ENCODE data around the gene LGALS3BP. TPM values are rescaled to one million over a fixed set of nuclear protein-coding genes. Genes with fewer than 3 reads are reported as not detected.

Gene LGALS3BP, protein sequence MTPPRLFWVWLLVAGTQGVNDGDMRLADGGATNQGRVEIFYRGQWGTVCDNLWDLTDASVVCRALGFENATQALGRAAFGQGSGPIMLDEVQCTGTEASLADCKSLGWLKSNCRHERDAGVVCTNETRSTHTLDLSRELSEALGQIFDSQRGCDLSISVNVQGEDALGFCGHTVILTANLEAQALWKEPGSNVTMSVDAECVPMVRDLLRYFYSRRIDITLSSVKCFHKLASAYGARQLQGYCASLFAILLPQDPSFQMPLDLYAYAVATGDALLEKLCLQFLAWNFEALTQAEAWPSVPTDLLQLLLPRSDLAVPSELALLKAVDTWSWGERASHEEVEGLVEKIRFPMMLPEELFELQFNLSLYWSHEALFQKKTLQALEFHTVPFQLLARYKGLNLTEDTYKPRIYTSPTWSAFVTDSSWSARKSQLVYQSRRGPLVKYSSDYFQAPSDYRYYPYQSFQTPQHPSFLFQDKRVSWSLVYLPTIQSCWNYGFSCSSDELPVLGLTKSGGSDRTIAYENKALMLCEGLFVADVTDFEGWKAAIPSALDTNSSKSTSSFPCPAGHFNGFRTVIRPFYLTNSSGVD
- 373 to 393 TPM (median 375 TPM) in 3 replicates for total RNA-seq

DNA sequence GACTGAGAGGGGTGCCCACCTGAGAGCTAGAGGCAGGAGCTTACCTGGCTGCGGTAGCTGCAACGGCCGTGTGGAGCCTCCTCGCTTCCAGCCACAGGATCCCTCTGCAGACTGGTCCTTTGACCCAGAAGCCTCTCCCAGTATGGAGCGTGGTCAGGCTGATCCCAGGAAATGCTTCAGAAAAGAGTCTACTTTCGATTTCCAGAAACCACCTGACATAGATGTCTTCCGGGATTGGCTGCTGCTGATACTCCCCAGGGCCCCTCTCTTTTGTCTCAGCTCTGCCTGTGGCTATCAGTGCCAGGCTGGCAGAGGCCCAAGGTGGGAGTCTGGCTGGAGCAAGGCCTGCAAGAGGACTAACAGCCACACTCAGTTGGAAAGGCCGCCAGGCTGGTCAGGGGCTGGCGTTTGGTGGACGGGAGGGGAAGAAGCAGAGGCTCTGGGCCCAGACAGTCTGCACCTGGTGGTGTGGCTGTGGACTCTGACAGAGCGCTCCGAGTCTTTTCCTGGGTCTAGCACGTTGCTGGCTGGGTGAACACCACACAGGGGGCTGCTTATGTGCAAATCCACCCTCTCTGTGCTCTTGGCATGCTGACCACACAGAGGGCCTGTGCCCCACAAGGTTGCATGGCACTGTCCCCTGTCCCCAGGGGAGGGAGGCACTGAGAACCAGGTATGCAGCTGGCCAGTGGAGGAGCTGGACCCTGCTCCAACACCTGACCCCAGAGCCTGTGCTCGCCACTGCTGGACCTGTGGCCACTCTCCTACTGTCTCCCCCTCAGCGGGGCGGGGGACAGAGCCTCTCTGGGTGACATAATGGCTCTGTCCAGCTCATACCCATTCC, at the start of gene LGALS3BP:
Gene LGALS3BP, minus strand, starts transcription at position 144 of the 844 bp plus-strand sequence. CDS start 2,732 bp downstream, outside the sequence.
- peak within 1 kb of the TSS; percentile 92 for H3K27ac Mint-ChIP-seq
- no peaks in the 10 kb centered on the region for H3K27me3 Mint-ChIP-seq (ENCODE audit: low read depth)
- TF ChIP-seq, protein P1, sequence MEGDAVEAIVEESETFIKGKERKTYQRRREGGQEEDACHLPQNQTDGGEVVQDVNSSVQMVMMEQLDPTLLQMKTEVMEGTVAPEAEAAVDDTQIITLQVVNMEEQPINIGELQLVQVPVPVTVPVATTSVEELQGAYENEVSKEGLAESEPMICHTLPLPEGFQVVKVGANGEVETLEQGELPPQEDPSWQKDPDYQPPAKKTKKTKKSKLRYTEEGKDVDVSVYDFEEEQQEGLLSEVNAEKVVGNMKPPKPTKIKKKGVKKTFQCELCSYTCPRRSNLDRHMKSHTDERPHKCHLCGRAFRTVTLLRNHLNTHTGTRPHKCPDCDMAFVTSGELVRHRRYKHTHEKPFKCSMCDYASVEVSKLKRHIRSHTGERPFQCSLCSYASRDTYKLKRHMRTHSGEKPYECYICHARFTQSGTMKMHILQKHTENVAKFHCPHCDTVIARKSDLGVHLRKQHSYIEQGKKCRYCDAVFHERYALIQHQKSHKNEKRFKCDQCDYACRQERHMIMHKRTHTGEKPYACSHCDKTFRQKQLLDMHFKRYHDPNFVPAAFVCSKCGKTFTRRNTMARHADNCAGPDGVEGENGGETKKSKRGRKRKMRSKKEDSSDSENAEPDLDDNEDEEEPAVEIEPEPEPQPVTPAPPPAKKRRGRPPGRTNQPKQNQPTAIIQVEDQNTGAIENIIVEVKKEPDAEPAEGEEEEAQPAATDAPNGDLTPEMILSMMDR (IDR thresholded peaks at IDR 0.05; ENCODE audit: unreplicated experiment): no peak
- no peaks in the 10 kb centered on the region for H3K36me3 Mint-ChIP-seq
- peaks cover 39% of the 10 kb centered on the region for H3K4me1 Mint-ChIP-seq
- H3K9me3 Mint-ChIP-seq: no peaks in the 10 kb centered on the region
- peak within 1 kb of the TSS; percentile 54 for H3K4me3 Mint-ChIP-seq
- DNase-seq (ENCODE audit: low spot score in 2 of 2, unreplicated experiment in 2 of 2): peak in 1 of 2 experiments; percentile 73

DNA sequence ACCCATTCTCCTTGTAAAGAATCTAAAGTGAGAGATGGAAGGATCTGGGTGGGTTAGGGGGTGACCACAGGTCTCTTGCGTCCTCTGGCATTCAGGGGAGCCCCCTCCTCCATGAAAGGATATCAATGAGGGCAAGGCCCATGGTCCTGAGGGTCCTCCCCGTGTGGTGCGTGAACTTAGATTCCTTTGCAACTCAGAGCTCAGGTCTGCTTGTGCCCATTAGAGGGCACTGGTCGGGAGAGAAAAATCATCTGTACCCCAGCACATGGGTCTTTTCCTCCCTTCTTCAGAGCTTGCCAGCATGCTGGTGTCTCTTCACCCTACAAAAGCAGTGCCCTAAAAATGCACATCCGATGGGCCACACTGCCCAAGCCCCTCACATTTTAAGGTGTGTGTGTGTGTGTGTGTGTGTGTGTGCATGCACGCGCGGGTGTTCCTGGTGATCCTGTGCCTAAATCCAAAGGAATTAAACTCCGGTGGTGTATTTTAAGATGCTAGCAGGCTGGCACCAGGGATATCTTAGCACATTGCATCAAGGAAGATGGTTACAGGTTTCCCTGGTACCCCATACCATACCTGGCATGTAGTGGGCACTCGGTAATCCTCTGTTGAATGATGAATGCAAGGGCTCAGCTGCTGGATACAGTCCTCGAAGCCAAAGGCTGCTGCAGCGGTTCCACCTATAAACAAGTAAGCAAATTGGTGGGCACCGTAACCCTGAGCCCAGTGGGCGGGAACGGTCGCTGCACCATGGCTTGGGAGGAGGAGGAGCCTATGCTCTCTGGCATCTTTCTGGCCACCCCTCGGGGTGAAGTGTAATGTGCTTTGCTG, 49.0 kb upstream of the LGALS3BP start:
- no peak for DNase-seq (ENCODE audit: low spot score in 2 of 2, unreplicated experiment in 2 of 2)
- TF ChIP-seq, protein P1 (IDR thresholded peaks at IDR 0.05; ENCODE audit: unreplicated experiment): no peak
- no peak overlapping the region for H3K4me3 Mint-ChIP-seq
- H3K9me3 Mint-ChIP-seq: no peaks in the 10 kb centered on the region
- H3K27ac Mint-ChIP-seq: no peak overlapping the region
- no peaks in the 10 kb centered on the region for H3K36me3 Mint-ChIP-seq
- H3K27me3 Mint-ChIP-seq (ENCODE audit: low read depth): peaks cover 14% of the 10 kb centered on the region
- peaks cover 36% of the 10 kb centered on the region for H3K4me1 Mint-ChIP-seq

DNA sequence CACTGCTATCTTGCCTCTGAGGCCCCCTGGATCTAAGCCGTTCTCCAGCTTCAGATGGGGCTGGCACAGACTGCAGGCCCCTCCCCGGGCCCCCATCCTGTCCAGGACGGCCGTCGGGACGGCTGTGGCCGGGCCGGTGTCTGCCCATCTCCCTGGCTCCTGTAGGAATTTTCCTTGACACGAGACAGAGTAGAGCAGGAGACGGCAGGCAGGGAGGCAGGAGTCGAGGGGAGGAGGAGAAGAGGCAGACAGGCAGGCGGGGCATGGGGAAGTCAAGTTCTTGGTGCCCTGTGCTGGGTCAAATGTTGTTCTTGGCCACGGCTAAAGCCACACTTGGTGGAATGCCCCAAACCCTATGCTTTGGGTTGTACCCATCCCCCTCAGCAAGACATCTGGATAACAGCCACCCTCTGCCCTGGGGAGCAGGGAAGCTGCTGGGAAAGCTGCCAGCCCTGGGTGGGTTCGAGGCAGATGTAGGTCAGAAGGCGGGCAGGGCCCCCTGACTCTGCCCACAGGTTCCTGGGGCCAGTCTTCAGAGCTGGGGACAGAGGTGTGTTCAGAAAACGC, 48.3 kb upstream of the LGALS3BP start:
- Mint-ChIP-seq H3K36me3 (no peaks in the 10 kb centered on the region), H3K4me1 (peaks cover 40% of the 10 kb centered on the region), H3K9me3 (no peaks in the 10 kb centered on the region), H3K4me3 (no peak overlapping the region), H3K27ac (no peak overlapping the region), H3K27me3 (ENCODE audit: low read depth) (peaks cover 14% of the 10 kb centered on the region)
- no peak for DNase-seq (ENCODE audit: low spot score in 2 of 2, unreplicated experiment in 2 of 2)
- TF ChIP-seq, protein P1 (IDR thresholded peaks at IDR 0.05; ENCODE audit: unreplicated experiment): no peak

DNA sequence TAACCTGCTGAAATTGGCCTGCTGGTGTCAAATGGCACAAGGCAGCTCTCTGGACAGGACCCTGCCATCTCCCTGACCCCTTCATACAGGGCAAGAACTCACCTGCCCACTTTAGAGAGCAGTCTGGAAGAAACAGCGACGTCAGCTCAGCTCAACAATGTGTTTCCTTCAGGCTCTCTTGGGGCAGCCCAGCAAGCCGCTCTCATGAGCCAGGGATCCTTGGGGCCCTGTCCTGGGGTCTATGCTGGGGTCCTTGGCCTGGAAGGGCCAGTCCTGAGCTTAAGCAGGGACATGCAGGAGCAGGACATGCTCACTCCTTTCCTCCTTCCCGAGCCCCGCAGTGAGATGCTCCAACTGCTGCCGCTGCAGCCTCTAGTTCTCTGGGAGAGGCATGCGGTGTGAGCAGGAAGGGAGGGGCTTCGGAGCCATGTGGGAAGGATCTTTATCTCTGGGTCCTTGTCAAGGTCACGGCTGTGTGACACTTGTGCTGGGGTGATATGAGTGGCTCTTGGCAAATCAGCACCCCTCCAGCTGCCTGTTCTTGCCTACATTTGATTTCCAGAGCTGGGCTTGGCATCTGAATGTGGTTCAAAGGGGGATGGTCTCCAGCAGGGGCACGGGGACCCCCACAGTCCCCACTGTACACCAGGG, 47.7 kb upstream of the LGALS3BP start:
- Mint-ChIP-seq H3K9me3 (no peaks in the 10 kb centered on the region), H3K4me3 (no peak overlapping the region), H3K4me1 (peaks cover 42% of the 10 kb centered on the region), H3K27me3 (ENCODE audit: low read depth) (peaks cover 14% of the 10 kb centered on the region), H3K27ac (peak overlapping the region; percentile 88), H3K36me3 (no peaks in the 10 kb centered on the region)
- DNase-seq (ENCODE audit: low spot score in 2 of 2, unreplicated experiment in 2 of 2): no peak
- TF ChIP-seq, protein P1 (IDR thresholded peaks at IDR 0.05; ENCODE audit: unreplicated experiment): no peak
